Measurements from ENCODE around the gene ERLIN1. TPM values are rescaled to one million over a fixed set of nuclear protein-coding genes. Genes with fewer than 3 reads are reported as not detected.

ERLIN1 gene
- total and polyA plus RNA-seq, 7 donors = 7.4 to 28.4 (median 10.9) TPM

GRCh38 chr10:100184840-100185239, 989 bp downstream of the ERLIN1 start:
- peak overlapping the region; percentile 81 to 87 (median 82) for H3K27ac ChIP-seq
- WGBS, 2 donors = 1 to 3% methylated on average over 4 of the region's 4 CpGs
- no peak for TF ChIP-seq POLR2A (IDR thresholded peaks at IDR 0.05)
- TF ChIP-seq EP300 (IDR thresholded peaks at IDR 0.05) = no peak
- TF ChIP-seq, protein P1, sequence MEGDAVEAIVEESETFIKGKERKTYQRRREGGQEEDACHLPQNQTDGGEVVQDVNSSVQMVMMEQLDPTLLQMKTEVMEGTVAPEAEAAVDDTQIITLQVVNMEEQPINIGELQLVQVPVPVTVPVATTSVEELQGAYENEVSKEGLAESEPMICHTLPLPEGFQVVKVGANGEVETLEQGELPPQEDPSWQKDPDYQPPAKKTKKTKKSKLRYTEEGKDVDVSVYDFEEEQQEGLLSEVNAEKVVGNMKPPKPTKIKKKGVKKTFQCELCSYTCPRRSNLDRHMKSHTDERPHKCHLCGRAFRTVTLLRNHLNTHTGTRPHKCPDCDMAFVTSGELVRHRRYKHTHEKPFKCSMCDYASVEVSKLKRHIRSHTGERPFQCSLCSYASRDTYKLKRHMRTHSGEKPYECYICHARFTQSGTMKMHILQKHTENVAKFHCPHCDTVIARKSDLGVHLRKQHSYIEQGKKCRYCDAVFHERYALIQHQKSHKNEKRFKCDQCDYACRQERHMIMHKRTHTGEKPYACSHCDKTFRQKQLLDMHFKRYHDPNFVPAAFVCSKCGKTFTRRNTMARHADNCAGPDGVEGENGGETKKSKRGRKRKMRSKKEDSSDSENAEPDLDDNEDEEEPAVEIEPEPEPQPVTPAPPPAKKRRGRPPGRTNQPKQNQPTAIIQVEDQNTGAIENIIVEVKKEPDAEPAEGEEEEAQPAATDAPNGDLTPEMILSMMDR (IDR thresholded peaks at IDR 0.05) = no peak
- TF ChIP-seq POLR2AphosphoS5 (IDR thresholded peaks at IDR 0.05) = no peak
- H3K27me3 ChIP-seq = no peaks in the 10 kb centered on the region
- peaks cover 0 to 26% (median 23%) of the 10 kb centered on the region in 4 donors for H3K4me1 ChIP-seq
- intact Hi-C loops (cut with DNase I) = loop anchor here (5.0 to 10.0 kb wide), 2 partner anchors 82 to 340 kb away; partner anchors contain the start of gene CWF19L1
- H3K4me3 ChIP-seq = peak overlapping the region; percentile 72 to 90 (median 85)
- peaks cover 0 to 35% (median under 1%) of the 10 kb centered on the region in 4 donors for H3K36me3 ChIP-seq
- no peak for DNase-seq
- H3K9me3 ChIP-seq = no peaks in the 10 kb centered on the region

- Histone ChIP-seq H3K4me3 (peak overlapping the region in 3 of 4 donors; percentile 72 to 90 (median 89)), H3K9me3 (no peaks in the 10 kb centered on the region), H3K36me3 (peaks cover 0 to 35% (median 0%) of the 10 kb centered on the region in 4 donors), H3K27me3 (no peaks in the 10 kb centered on the region), H3K27ac (peak overlapping the region in 3 of 4 donors; percentile 81 to 87 (median 82)), H3K4me1 (peaks cover 0 to 26% (median 23%) of the 10 kb centered on the region in 4 donors)
- no peak for DNase-seq
- WGBS, 2 donors = 10 to 19% methylated on average over 1 of the region's 1 CpG
- intact Hi-C loops (cut with DNase I) = loop anchor here (10.0 kb wide), 1 partner anchor 340 kb away; no protein-coding TSS in a partner anchor
- no peak for TF ChIP-seq EP300 (IDR thresholded peaks at IDR 0.05)
- TF ChIP-seq, protein P1 (IDR thresholded peaks at IDR 0.05) = no peak
- no peak for TF ChIP-seq POLR2AphosphoS5 (IDR thresholded peaks at IDR 0.05)
- no peak for TF ChIP-seq POLR2A (IDR thresholded peaks at IDR 0.05)
Measured at GRCh38 chr10:100184426-100184825, 1.4 kb downstream of the ERLIN1 start.

DNA sequence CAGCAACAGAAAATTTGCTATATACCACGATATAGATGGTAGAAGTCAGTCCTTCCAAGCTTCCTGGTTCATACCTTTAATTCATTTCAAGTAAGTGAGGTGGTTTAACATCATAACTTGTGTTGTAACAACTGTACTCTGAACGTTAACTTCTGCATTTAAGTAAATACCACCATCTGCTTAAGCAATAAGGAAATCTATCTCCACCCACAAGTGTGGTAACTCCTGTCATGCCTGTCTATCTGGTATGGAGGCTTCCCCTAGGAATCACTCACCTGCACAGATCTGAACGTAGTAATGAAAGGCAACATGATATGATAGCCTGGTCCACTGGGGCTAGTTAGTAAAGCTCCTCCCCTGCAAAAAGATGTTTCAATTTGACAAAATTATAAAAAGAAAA, 2.3 kb downstream of the ERLIN1 start:
- Histone ChIP-seq H3K36me3 (peaks cover 0 to 39% (median 2%) of the 10 kb centered on the region in 4 donors), H3K9me3 (no peaks in the 10 kb centered on the region), H3K4me3 (no peak overlapping the region), H3K27ac (no peak overlapping the region), H3K27me3 (no peaks in the 10 kb centered on the region), H3K4me1 (peaks cover 0 to 26% (median 23%) of the 10 kb centered on the region in 4 donors)
- WGBS, 2 donors = 10 to 28% methylated on average over 3 of the region's 3 CpGs
- TF ChIP-seq POLR2AphosphoS5 (IDR thresholded peaks at IDR 0.05) (no peak), EP300 (IDR thresholded peaks at IDR 0.05) (no peak), POLR2A (IDR thresholded peaks at IDR 0.05) (no peak)
- TF ChIP-seq, protein P1 (IDR thresholded peaks at IDR 0.05) = no peak
- no peak for DNase-seq
- intact Hi-C loops (cut with DNase I) = loop anchor here (10.0 kb wide), 1 partner anchor 339 kb away; no protein-coding TSS in a partner anchor

DNA sequence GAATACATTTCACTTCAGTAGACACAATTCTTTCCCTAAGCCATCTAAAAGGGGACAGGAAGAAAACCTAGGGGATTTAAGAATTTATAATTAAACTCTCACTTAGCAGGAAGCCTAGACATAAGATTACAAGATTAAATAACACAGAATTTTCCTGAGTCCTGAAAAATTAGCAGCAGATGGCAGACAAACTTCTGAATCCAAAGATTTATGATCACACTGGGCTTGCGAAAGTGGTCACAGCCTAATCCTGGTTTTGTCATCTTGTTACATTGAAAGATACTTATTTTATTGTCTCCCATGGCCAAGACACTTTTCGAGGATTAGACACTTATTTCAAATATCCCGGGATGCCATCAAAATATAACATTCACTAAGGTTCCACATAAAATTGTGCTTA, 2.9 kb downstream of the ERLIN1 start:
- Histone ChIP-seq H3K27ac (no peak overlapping the region), H3K27me3 (no peaks in the 10 kb centered on the region), H3K4me1 (peaks cover 0 to 26% (median 23%) of the 10 kb centered on the region in 4 donors), H3K4me3 (no peak overlapping the region), H3K9me3 (no peaks in the 10 kb centered on the region), H3K36me3 (peaks cover 0 to 44% (median 2%) of the 10 kb centered on the region in 4 donors)
- intact Hi-C loops (cut with DNase I) = loop anchor here (10.0 kb wide), 1 partner anchor 338 kb away; no protein-coding TSS in a partner anchor
- no peak for DNase-seq
- TF ChIP-seq EP300 (IDR thresholded peaks at IDR 0.05) (no peak), POLR2A (IDR thresholded peaks at IDR 0.05) (no peak), POLR2AphosphoS5 (IDR thresholded peaks at IDR 0.05) (no peak)
- TF ChIP-seq, protein P1 (IDR thresholded peaks at IDR 0.05) = no peak
- WGBS, 2 donors = 39 to 75% methylated on average over 3 of the region's 3 CpGs
